DND-41 (cell line): ENCODE results near the gene SLC17A7.

Experiments used
- ATAC-seq: fragments of 200-7000 bp; cut with Tn5 transposase; 3 replicates; pipeline ENCODE4 v1.9.1; 2021; ENCODE audit warnings: low read depth; ENCODE audit not compliant: insufficient read depth
- DNase-seq: peaks from one replicate; pipeline ENCODE4 v3.0.0-alpha.2; 2020
- H2AFZ ChIP-seq: 2 replicates; pipeline ENCODE4 v1.6.0; 2012; ENCODE audit warnings: low read depth, low read length
- H3K27ac ChIP-seq: 2 replicates; pipeline ENCODE4 v1.5.1; 2012; ENCODE audit warnings: low read length, inconsistent platforms
- H3K27me3 ChIP-seq: fragments of 200-600 bp; sonication (generic); 2 replicates; pipeline ENCODE4 v1.6.0; 2012; ENCODE audit warnings: low read length, mild to moderate bottlenecking, inconsistent platforms; ENCODE audit not compliant: insufficient read depth, poor library complexity
- H3K36me3 ChIP-seq: 2 replicates; pipeline ENCODE4 v1.5.1; 2012; ENCODE audit warnings: low read length, inconsistent platforms; ENCODE audit not compliant: insufficient read depth
- H3K4me1 ChIP-seq: 2 replicates; pipeline ENCODE4 v1.5.1; 2012; ENCODE audit warnings: mild to moderate bottlenecking, low read length; ENCODE audit not compliant: insufficient read depth
- H3K4me2 ChIP-seq: 2 replicates; pipeline ENCODE4 v1.6.0; 2012; ENCODE audit warnings: mild to moderate bottlenecking, moderate library complexity, low read length, inconsistent platforms; ENCODE audit not compliant: insufficient read depth
- H3K4me3 ChIP-seq, 2 experiments: fragments of 200-600 bp in 1 of 2; shearing (Covaris generic) in 1 of 2; 2 replicates each; pipeline ENCODE4 v1.5.1; 2012 to 2016; ENCODE audit warnings: inconsistent platforms in 2 of 2, low read length in 2 of 2, mild to moderate bottlenecking in 2 of 2, low read depth in 1 of 2, moderate library complexity in 1 of 2
- H3K79me2 ChIP-seq: 2 replicates; pipeline ENCODE4 v1.6.0; 2012; ENCODE audit warnings: low read length, inconsistent platforms; ENCODE audit not compliant: insufficient read depth
- H3K9ac ChIP-seq: 2 replicates; pipeline ENCODE4 v1.6.0; 2012; ENCODE audit warnings: low read depth, mild to moderate bottlenecking, inconsistent platforms, low read length, moderate library complexity
- H3K9me3 ChIP-seq: 2 replicates; pipeline ENCODE4 v1.5.1; 2012; ENCODE audit warnings: low read length, moderate library complexity, mild to moderate bottlenecking, inconsistent platforms; ENCODE audit not compliant: insufficient read depth, severe bottlenecking
- H4K20me1 ChIP-seq: 2 replicates; pipeline ENCODE4 v1.6.0; 2012; ENCODE audit warnings: low read length; ENCODE audit not compliant: insufficient read depth
- EZH2 ChIP-seq: IDR thresholded peaks from 3 replicates; pipeline ENCODE4 v1.6.1; 2012; ENCODE audit warnings: borderline replicate concordance, low read depth, mild to moderate bottlenecking, moderate library complexity, low read length, inconsistent platforms; ENCODE audit not compliant: severe bottlenecking
- TF ChIP-seq, protein P1 (sequence below): IDR thresholded peaks from 2 replicates; pipeline ENCODE4 v1.5.1; 2012; ENCODE audit warnings: borderline replicate concordance, low read length, moderate library complexity, mild to moderate bottlenecking; ENCODE audit not compliant: poor library complexity, severe bottlenecking; ENCODE audit errors: extremely low read depth

Gene SLC17A7

GRCh38 chr19:49453013-49453756 is 11.9 kb upstream of the SLC17A7 start, which contains the start of gene ALDH16A1:
TSS of gene ALDH16A1 (plus strand) at chr19:49453225. CDS start at chr19:49453332, 107 bp downstream.
- peak within 1 kb of the TSS; percentile 85 for H3K9ac ChIP-seq
- H3K9me3 ChIP-seq, result no peaks in the 10 kb centered on the region
- H2AFZ ChIP-seq, result peak within 1 kb of the TSS; percentile 85
- H3K36me3 ChIP-seq, result peaks cover 46% of the 10 kb centered on the region
- TF ChIP-seq, protein P1, sequence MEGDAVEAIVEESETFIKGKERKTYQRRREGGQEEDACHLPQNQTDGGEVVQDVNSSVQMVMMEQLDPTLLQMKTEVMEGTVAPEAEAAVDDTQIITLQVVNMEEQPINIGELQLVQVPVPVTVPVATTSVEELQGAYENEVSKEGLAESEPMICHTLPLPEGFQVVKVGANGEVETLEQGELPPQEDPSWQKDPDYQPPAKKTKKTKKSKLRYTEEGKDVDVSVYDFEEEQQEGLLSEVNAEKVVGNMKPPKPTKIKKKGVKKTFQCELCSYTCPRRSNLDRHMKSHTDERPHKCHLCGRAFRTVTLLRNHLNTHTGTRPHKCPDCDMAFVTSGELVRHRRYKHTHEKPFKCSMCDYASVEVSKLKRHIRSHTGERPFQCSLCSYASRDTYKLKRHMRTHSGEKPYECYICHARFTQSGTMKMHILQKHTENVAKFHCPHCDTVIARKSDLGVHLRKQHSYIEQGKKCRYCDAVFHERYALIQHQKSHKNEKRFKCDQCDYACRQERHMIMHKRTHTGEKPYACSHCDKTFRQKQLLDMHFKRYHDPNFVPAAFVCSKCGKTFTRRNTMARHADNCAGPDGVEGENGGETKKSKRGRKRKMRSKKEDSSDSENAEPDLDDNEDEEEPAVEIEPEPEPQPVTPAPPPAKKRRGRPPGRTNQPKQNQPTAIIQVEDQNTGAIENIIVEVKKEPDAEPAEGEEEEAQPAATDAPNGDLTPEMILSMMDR, result no peak
- no peak for TF ChIP-seq EZH2
- H4K20me1 ChIP-seq, result peaks cover 10% of the 10 kb centered on the region; the same call in 1 of the 2 replicates
- peaks cover 36% of the 10 kb centered on the region for H3K4me1 ChIP-seq
- peaks cover 67% of the 10 kb centered on the region for H3K79me2 ChIP-seq
- DNase-seq, result peak; percentile 98
- peak within 1 kb of the TSS; percentile 70 to 91 for H3K4me3 ChIP-seq
- no peaks in the 10 kb centered on the region for H3K27me3 ChIP-seq
- H3K27ac ChIP-seq, result peak within 1 kb of the TSS; percentile 93
- peak; percentile 88 for ATAC-seq
- peak within 1 kb of the TSS; percentile 78 for H3K4me2 ChIP-seq

DNA sequence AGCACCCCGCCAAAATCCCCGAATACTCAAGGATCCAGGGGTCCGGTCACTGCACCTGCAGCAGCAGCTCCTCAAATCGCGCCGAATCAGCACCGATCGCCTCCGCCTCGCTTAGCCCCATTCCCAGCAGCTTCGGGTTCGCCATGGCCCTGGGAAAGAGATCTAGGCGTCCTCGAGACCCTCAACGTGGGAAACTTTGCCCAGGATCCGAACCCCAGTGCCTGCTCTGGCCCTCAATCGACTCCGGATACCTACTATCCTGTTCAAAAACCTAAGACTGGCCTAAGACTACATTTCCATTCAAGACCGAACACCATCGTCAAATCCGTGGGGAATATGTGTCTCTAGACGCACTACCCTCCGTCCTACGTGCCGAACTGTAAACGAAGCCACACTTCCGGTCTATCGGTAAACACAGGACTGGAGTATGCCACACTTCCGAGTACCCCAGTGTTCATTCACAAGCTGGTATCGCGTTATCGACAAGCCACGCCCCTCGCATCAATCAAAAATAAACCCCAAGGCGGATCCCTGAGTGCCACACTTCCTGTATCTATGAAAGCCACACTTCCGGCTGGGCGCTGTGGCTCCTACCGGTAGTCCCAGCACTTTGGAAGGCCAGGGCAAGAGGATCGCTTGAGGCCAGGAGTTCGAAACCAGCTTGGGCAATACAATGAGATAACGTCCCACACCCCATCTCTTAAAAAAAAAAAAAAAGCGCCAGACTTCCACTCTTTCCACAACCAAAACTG is 10.3 kb upstream of the SLC17A7 start, which contains the start of gene PIH1D1:
Gene PIH1D1, minus strand, starts transcription at position 385 of the 752 bp plus-strand sequence. Its CDS starts 240 bp downstream, at position 145.
- no peak for TF ChIP-seq EZH2
- TF ChIP-seq, protein P1, result peak; percentile 14
- peaks cover 36% of the 10 kb centered on the region for H3K4me1 ChIP-seq
- H3K27me3 ChIP-seq, result no peaks in the 10 kb centered on the region
- ATAC-seq (peak; percentile 77), DNase-seq (peak; percentile 98)
- peaks cover 61% of the 10 kb centered on the region for H3K79me2 ChIP-seq
- H2AFZ ChIP-seq, result peak within 1 kb of the TSS; percentile 89
- peak within 1 kb of the TSS; percentile 78 for H3K4me2 ChIP-seq
- H3K36me3 ChIP-seq, result peaks cover 59% of the 10 kb centered on the region
- no peaks in the 10 kb centered on the region for H3K9me3 ChIP-seq
- peaks cover 22% of the 10 kb centered on the region; the same call in 1 of the 2 replicates for H4K20me1 ChIP-seq
- peak within 1 kb of the TSS; percentile 85 for H3K9ac ChIP-seq
- H3K4me3 ChIP-seq, result peak within 1 kb of the TSS; percentile 86 to 91
- H3K27ac ChIP-seq, result peak within 1 kb of the TSS; percentile 93

- H3K4me3 ChIP-seq, result peak overlapping the region; percentile 86 to 91; a peak in 3 of 4 replicates
- peak overlapping the region; percentile 85 for H3K9ac ChIP-seq
- peaks cover 49% of the 10 kb centered on the region for H3K79me2 ChIP-seq
- H3K9me3 ChIP-seq, result no peaks in the 10 kb centered on the region
- H2AFZ ChIP-seq, result no peak overlapping the region
- H3K4me1 ChIP-seq, result peaks cover 36% of the 10 kb centered on the region
- H4K20me1 ChIP-seq, result peaks cover 22% of the 10 kb centered on the region; the same call in 1 of the 2 replicates
- H3K4me2 ChIP-seq, result peak overlapping the region; percentile 78
- no peak for TF ChIP-seq EZH2
- TF ChIP-seq, protein P1, result no peak
- no peak for ATAC-seq
- DNase-seq, result no peak
- peak overlapping the region; percentile 24 for H3K27ac ChIP-seq
- no peaks in the 10 kb centered on the region for H3K27me3 ChIP-seq
- peaks cover 50% of the 10 kb centered on the region for H3K36me3 ChIP-seq
Observed at GRCh38 chr19:49450405-49450804, 9.1 kb upstream of the SLC17A7 start.
